Tibial artery (tissue), 4 donors: ENCODE results near the gene NEDD8.

Experiments used
- DNase-seq, 2 donors: peaks; one replicate each; pipeline ENCODE4 v3.0.0-alpha.2; 2019
- H3K27ac ChIP-seq, 2 donors: fragments of 200-600 bp; sonication (generic) in 1 of 2; 1 replicate in 1 of 2; 2 replicates in 1 of 2; pipeline ENCODE4 v1.5.1; 2018 to 2019; ENCODE audit warnings: mild to moderate bottlenecking in 1 of 2
- H3K27me3 ChIP-seq, 2 donors: fragments of 200-600 bp; sonication (generic) in 1 of 2; one replicate each; pipeline versions ENCODE4 v1.5.1 to v1.6.0; 2016 to 2019
- H3K36me3 ChIP-seq, 3 donors: fragments of 200-600 bp; sonication (generic) in 2 of 3; one replicate each; pipeline ENCODE4 v1.5.1; 2016 to 2019; ENCODE audit warnings: mild to moderate bottlenecking in 2 of 3
- H3K4me1 ChIP-seq, 4 donors: fragments of 200-600 bp; sonication (generic) in 2 of 4; 1 replicate in 3 of 4; 2 replicates in 1 of 4; pipeline ENCODE4 v1.5.1; 2016 to 2019
- H3K4me3 ChIP-seq, 2 donors: fragments of 200-600 bp; sonication (generic) in 1 of 2; 1 replicate in 1 of 2; 2 replicates in 1 of 2; pipeline ENCODE4 v1.5.1; 2018 to 2019; ENCODE audit warnings: mild to moderate bottlenecking in 2 of 2
- H3K9me3 ChIP-seq, 3 donors: fragments of 200-600 bp; sonication (generic) in 1 of 3; one replicate each; pipeline ENCODE4 v1.5.1; 2016 to 2019
- CTCF ChIP-seq, 2 experiments: fragments of 200-600 bp in 1 of 2; fragments of 450-650 bp in 1 of 2; IDR thresholded peaks; one replicate each; pipeline ENCODE4 v1.5.1; 2017 to 2019; ENCODE audit warnings: antibody characterized with exemption in 2 of 2, mild to moderate bottlenecking in 1 of 2, moderate library complexity in 1 of 2
- intact Hi-C: fragments of 100-400 bp; cut with DNase I; formaldehyde crosslinking; loops from one replicate; pipeline ENCODE4 v1.15.0; 2023; ENCODE audit warnings: low total_unique reads

NEDD8 gene

GRCh38 chr14:24277606-24278321 lies 45.6 kb upstream of the NEDD8 start:
- H3K4me1 ChIP-seq: no peaks in the 10 kb centered on the region
- H3K27me3 ChIP-seq: no peaks in the 10 kb centered on the region
- H3K4me3 ChIP-seq: no peak overlapping the region
- H3K27ac ChIP-seq: no peak overlapping the region
- H3K9me3 ChIP-seq: no peaks in the 10 kb centered on the region
- intact Hi-C loops: no loop called here
- TF ChIP-seq CTCF (IDR thresholded peaks at IDR 0.05): no peak
- no peaks in the 10 kb centered on the region for H3K36me3 ChIP-seq
- peak in 1 of 2 donors; percentile 28 for DNase-seq

GRCh38 chr14:24277071-24277470 lies 44.9 kb upstream of the NEDD8 start:
- intact Hi-C loops: no loop called here
- no peak overlapping the region for H3K4me3 ChIP-seq

GRCh38 chr14:24274101-24274543 lies 42.0 kb upstream of the NEDD8 start:
- H3K4me1 ChIP-seq: peaks cover 0 to 12% (median 8%) of the 10 kb centered on the region in 4 donors

More at GRCh38 chr14:24277071-24277470, 44.9 kb upstream of the NEDD8 start:
- DNase-seq: no peak
- Histone ChIP-seq H3K36me3 (no peaks in the 10 kb centered on the region), H3K4me1 (peaks cover 0 to under 1% (median under 1%) of the 10 kb centered on the region in 4 donors), H3K9me3 (no peaks in the 10 kb centered on the region), H3K27ac (no peak overlapping the region), H3K27me3 (no peaks in the 10 kb centered on the region)
- TF ChIP-seq CTCF (IDR thresholded peaks at IDR 0.05): no peak

GRCh38 chr14:24273422-24273998 lies 41.3 kb upstream of the NEDD8 start:
- TF ChIP-seq CTCF (IDR thresholded peaks at IDR 0.05): no peak
- H3K9me3 ChIP-seq: no peaks in the 10 kb centered on the region
- intact Hi-C loops: no loop called here
- no peak overlapping the region for H3K27ac ChIP-seq
- H3K4me1 ChIP-seq: peaks cover 0 to 12% (median 8%) of the 10 kb centered on the region in 4 donors
- H3K4me3 ChIP-seq: no peak overlapping the region
- no peak for DNase-seq
- H3K27me3 ChIP-seq: no peaks in the 10 kb centered on the region
- H3K36me3 ChIP-seq: peaks cover 0 to 16% (median 6%) of the 10 kb centered on the region in 3 donors

More at GRCh38 chr14:24274101-24274543, 42.0 kb upstream of the NEDD8 start:
- Histone ChIP-seq H3K27ac (no peak overlapping the region), H3K9me3 (no peaks in the 10 kb centered on the region), H3K27me3 (no peaks in the 10 kb centered on the region), H3K36me3 (peaks cover 0 to 10% (median 2%) of the 10 kb centered on the region in 3 donors), H3K4me3 (no peak overlapping the region)
- no peak for TF ChIP-seq CTCF (IDR thresholded peaks at IDR 0.05)
- intact Hi-C loops: no loop called here
- DNase-seq: no peak

GRCh38 chr14:24272467-24272866 lies 40.3 kb upstream of the NEDD8 start:
- Histone ChIP-seq H3K36me3 (peaks cover 0 to 27% (median 13%) of the 10 kb centered on the region in 3 donors), H3K27me3 (no peaks in the 10 kb centered on the region), H3K4me3 (no peak overlapping the region), H3K27ac (no peak overlapping the region), H3K4me1 (peaks cover 0 to 12% (median 8%) of the 10 kb centered on the region in 4 donors), H3K9me3 (no peaks in the 10 kb centered on the region)
- DNase-seq: no peak
- intact Hi-C loops: no loop called here
- TF ChIP-seq CTCF (IDR thresholded peaks at IDR 0.05): no peak
